ENCODE measurements around the gene DENND1A. TPM values are rescaled to one million over a fixed set of nuclear protein-coding genes. Genes with fewer than 3 reads are reported as not detected.
A peak's percentile ranks its signal among the peaks of the same experiment; 100 is the strongest.

Gene DENND1A
- total RNA-seq, 1 experiment from 2014 or later, result 13.0 TPM

- CTCF ChIA-PET, result interaction anchor here (1.5 kb wide), 1 partner anchor 32 kb away, joined by 5 read pairs; no protein-coding TSS in a partner anchor
- Mint-ChIP-seq H3K36me3 (ENCODE audit: insufficient read depth, unreplicated experiment) (peaks cover 6% of the 10 kb centered on the region), H3K27ac (ENCODE audit: unreplicated experiment) (no peak overlapping the region), H3K4me1 (ENCODE audit: low read depth, unreplicated experiment) (no peaks in the 10 kb centered on the region), H3K9me3 (ENCODE audit: low read depth, unreplicated experiment) (no peaks in the 10 kb centered on the region), H3K27me3 (ENCODE audit: unreplicated experiment) (peaks cover 68% of the 10 kb centered on the region), H3K4me3 (ENCODE audit: low read depth, unreplicated experiment) (no peak overlapping the region)
- peak; percentile 79 for TF ChIP-seq CTCF (IDR thresholded peaks at IDR 0.05; ENCODE audit: unreplicated experiment)
- peak; percentile 72 for DNase-seq
- no TSS peak for BruUV-seq (replicated peaks)
- intact Hi-C loops (cut with micrococcal nuclease; ENCODE audit: unreplicated experiment), result loop anchor here (5.0 kb wide), 1 partner anchor 33 kb away; no protein-coding TSS in a partner anchor
These were observed 575.8 kb downstream of the DENND1A start for GRCh38 chr9:123353984-123354591.

GRCh38 chr9:123353041-123353440, 576.9 kb downstream of the DENND1A start:
- Mint-ChIP-seq H3K9me3 (ENCODE audit: low read depth, unreplicated experiment) (no peaks in the 10 kb centered on the region), H3K27me3 (ENCODE audit: unreplicated experiment) (peaks cover 68% of the 10 kb centered on the region), H3K4me3 (ENCODE audit: low read depth, unreplicated experiment) (no peak overlapping the region), H3K4me1 (ENCODE audit: low read depth, unreplicated experiment) (no peaks in the 10 kb centered on the region), H3K36me3 (ENCODE audit: insufficient read depth, unreplicated experiment) (peaks cover 6% of the 10 kb centered on the region), H3K27ac (ENCODE audit: unreplicated experiment) (no peak overlapping the region)
- no TSS peak for BruUV-seq (replicated peaks)
- no peak for TF ChIP-seq CTCF (IDR thresholded peaks at IDR 0.05; ENCODE audit: unreplicated experiment)
- DNase-seq, result no peak
- CTCF ChIA-PET, result no interaction called here
- intact Hi-C loops (cut with micrococcal nuclease; ENCODE audit: unreplicated experiment), result loop anchor here (5.0 kb wide), 1 partner anchor 34 kb away; no protein-coding TSS in a partner anchor

DNA sequence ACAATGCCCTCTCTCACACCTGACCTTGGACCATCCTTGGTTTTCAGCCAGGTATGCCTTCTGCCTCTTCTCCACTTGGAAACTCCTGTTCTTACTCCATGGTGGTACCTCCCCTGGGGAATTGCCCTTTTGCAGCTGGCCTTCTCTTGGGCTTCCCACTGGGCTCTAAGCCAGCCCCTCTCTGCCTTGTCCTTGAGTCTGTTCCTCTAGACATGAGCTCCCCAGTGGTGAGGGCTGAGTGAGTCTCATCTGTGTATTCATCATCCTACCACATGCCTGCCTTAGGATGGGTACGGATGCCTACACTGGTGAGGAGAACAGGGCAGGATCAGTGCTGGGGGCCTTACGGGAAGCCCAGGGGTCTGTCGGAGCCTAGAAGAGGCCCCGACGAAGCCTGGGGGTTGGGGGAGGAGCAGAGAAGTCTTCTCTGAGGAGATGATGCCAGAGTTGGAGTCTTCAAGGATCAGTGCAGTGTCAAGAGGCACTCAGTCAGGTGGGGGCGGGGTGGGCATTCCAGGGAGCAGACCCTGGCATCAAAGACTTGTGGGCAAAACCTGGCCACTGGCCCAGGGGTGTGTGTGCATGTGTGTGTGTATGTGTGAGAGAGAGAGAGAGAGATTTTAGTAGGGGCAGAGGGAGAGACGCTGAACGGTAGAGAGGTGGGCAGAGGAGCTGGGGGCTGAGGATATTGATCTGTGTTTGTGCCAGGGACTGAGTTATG, 579.2 kb downstream of the DENND1A start:
- H3K4me3 Mint-ChIP-seq (ENCODE audit: low read depth, unreplicated experiment), result no peak overlapping the region
- BruUV-seq (replicated peaks), result no TSS peak
- CTCF ChIA-PET, result interaction anchor here (1.1 to 2.3 kb wide), 4 partner anchors 82 to 270 kb away, joined by 3 to 14 read pairs (median 5); partner anchors contain the start of gene STRBP
- intact Hi-C loops (cut with micrococcal nuclease; ENCODE audit: unreplicated experiment), result loop anchor here (2.0 to 5.0 kb wide), 2 partner anchors 37 to 270 kb away; no protein-coding TSS in a partner anchor
- TF ChIP-seq CTCF (IDR thresholded peaks at IDR 0.05; ENCODE audit: unreplicated experiment), result no peak
- H3K9me3 Mint-ChIP-seq (ENCODE audit: low read depth, unreplicated experiment), result no peaks in the 10 kb centered on the region
- peaks cover 53% of the 10 kb centered on the region for H3K27me3 Mint-ChIP-seq (ENCODE audit: unreplicated experiment)
- no peaks in the 10 kb centered on the region for H3K4me1 Mint-ChIP-seq (ENCODE audit: low read depth, unreplicated experiment)
- peaks cover 6% of the 10 kb centered on the region for H3K36me3 Mint-ChIP-seq (ENCODE audit: insufficient read depth, unreplicated experiment)
- DNase-seq, result no peak
- no peak overlapping the region for H3K27ac Mint-ChIP-seq (ENCODE audit: unreplicated experiment)

GRCh38 chr9:123349691-123350480, 580.0 kb downstream of the DENND1A start:
- H3K36me3 Mint-ChIP-seq (ENCODE audit: insufficient read depth, unreplicated experiment), result peaks cover 6% of the 10 kb centered on the region

More at GRCh38 chr9:123349691-123350480, 580.0 kb downstream of the DENND1A start:
- intact Hi-C loops (cut with micrococcal nuclease; ENCODE audit: unreplicated experiment), result loop anchor here (2.0 to 5.0 kb wide), 3 partner anchors 37 to 269 kb away; no protein-coding TSS in a partner anchor
- Mint-ChIP-seq H3K4me1 (ENCODE audit: low read depth, unreplicated experiment) (no peaks in the 10 kb centered on the region), H3K27me3 (ENCODE audit: unreplicated experiment) (peaks cover 44% of the 10 kb centered on the region), H3K27ac (ENCODE audit: unreplicated experiment) (no peak overlapping the region), H3K9me3 (ENCODE audit: low read depth, unreplicated experiment) (no peaks in the 10 kb centered on the region), H3K4me3 (ENCODE audit: low read depth, unreplicated experiment) (no peak overlapping the region)
- CTCF ChIA-PET, result interaction anchor here (0.7 to 2.3 kb wide), 6 partner anchors 22 to 272 kb away, joined by 3 to 14 read pairs (median 4); no protein-coding TSS in a partner anchor
- DNase-seq, result peak; percentile 66
- no TSS peak for BruUV-seq (replicated peaks)
- TF ChIP-seq CTCF (IDR thresholded peaks at IDR 0.05; ENCODE audit: unreplicated experiment), result peak; percentile 80

All from Calu3 (cell line).